HepG2 (cell line): ENCODE measurements around the gene TTC24. TPM values are rescaled to one million over a fixed set of nuclear protein-coding genes. Genes with fewer than 3 reads are reported as not detected.

Experiments
- NRL ChIP-seq: sonication (generic); formaldehyde crosslinking; IDR thresholded peaks from 2 replicates; pipeline ENCODE4 v1.5.0; 2020; ENCODE audit warnings: missing genetic modification reagents, mild to moderate bottlenecking, moderate library complexity, borderline replicate concordance
- SNAPC4 ChIP-seq: sonication (generic); formaldehyde crosslinking; IDR thresholded peaks from 2 replicates; pipeline ENCODE4 v1.4.0; 2020; ENCODE audit warnings: mild to moderate bottlenecking, missing genetic modification reagents
- ZNF687 ChIP-seq: sonication (generic); formaldehyde crosslinking; IDR thresholded peaks from 2 replicates; pipeline ENCODE4 v1.5.1; 2020; ENCODE audit warnings: mild to moderate bottlenecking, missing genetic modification reagents, moderate library complexity
- ZNF780A ChIP-seq: sonication (generic); formaldehyde crosslinking; IDR thresholded peaks from 2 replicates; pipeline ENCODE4 v1.8.0; 2022; ENCODE audit warnings: mild to moderate bottlenecking, missing genetic modification reagents, moderate library complexity
- polyA plus RNA-seq, 8 experiments: library from polyadenylated mRNA; depleted of rRNA in 3 of 8; stranded (reverse) in 7 of 8; unstranded in 1 of 8; fragments of >200 nt; fragmentation: Illumina TruSeq in 4 of 8; extraction: Trizol in 4 of 8; gene quantifications; 2 replicates each; pipeline versions ENCODE4 v1.2.1 to v1.2.3, GENCODE V29; 2011 to 2016; ENCODE audit warnings: low read depth in 4 of 8, missing spikeins in 1 of 8, mixed read lengths in 1 of 8; ENCODE audit not compliant: insufficient read depth in 1 of 8
- total RNA-seq, 5 experiments: library from RNA; depleted of rRNA; stranded (reverse); fragments of >200 nt; fragmentation: Illumina TruSeq; extraction: Trizol; gene quantifications; 2 replicates each; pipeline ENCODE4 v1.2.3, GENCODE V29; 2016; ENCODE audit warnings: low read depth in 1 of 5

The TTC24 gene
- total and polyA plus RNA-seq, 2 of the 13 experiments (the other 11 are each of a cell fraction or from before 2014, with no cell fraction given), result 0.13 to 0.18 TPM

GRCh38 chr1:156624814-156625435, 45.4 kb downstream of the TTC24 start (continued):
- TF ChIP-seq SNAPC4 (no peak), NRL (0 out of 2 replicates have a peak, but pooled peaks have one; percentile 18), ZNF687 (CRISPR knock-in tag) (peak; percentile 15), ZNF780A (CRISPR knock-in tag) (no peak)
